HUES48 (cell line): ENCODE data around the gene GSE1.
A peak's percentile ranks its signal among the peaks of the same experiment; 100 is the strongest.

Experiments
- H3K27ac ChIP-seq: one replicate; pipeline ENCODE4 v1.7.0; 2013; ENCODE audit warnings: low read depth, low read length, inconsistent platforms
- H3K27me3 ChIP-seq: 2 replicates; pipeline ENCODE4 v1.6.1; 2013; ENCODE audit warnings: mild to moderate bottlenecking, low read length; ENCODE audit not compliant: control insufficient read depth, insufficient read depth
- H3K36me3 ChIP-seq: 2 replicates; pipeline ENCODE4 v1.6.1; 2013; ENCODE audit warnings: low read length; ENCODE audit not compliant: control insufficient read depth, insufficient read depth
- H3K4me1 ChIP-seq: 2 replicates; pipeline ENCODE4 v1.6.1; 2013; ENCODE audit warnings: mild to moderate bottlenecking, low read length; ENCODE audit not compliant: control insufficient read depth, insufficient read depth
- H3K4me3 ChIP-seq: 2 replicates; pipeline ENCODE4 v1.5.1; 2013; ENCODE audit warnings: mild to moderate bottlenecking, low read depth, low read length
- H3K9ac ChIP-seq: 2 replicates; pipeline ENCODE4 v1.6.1; 2013; ENCODE audit warnings: mild to moderate bottlenecking, low read depth, low read length, moderate library complexity
- H3K9me3 ChIP-seq: 2 replicates; pipeline ENCODE4 v1.6.1; 2013; ENCODE audit warnings: low read length; ENCODE audit not compliant: control insufficient read depth, insufficient read depth

Gene GSE1

DNA sequence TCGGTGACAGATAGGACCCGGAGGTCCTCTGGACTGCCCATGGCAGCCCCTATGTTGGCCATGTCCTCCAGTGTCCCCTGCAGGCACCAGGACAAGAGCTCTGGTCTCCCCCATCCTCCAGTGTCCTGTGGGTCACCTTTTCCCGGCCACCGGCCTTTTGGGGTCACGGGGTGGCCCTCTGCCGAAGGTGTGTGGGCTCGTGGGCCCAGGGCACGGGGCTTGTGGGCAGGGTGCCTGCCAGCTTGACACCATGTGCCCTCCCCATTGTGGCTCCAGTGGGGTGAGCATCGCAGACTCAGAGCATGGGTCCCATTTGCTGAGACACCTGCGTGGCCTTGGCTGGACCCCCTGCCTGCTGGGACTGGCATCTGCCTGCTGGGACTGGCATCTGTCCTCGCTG, 18.1 kb downstream of the GSE1 start:
- Histone ChIP-seq H3K4me3 (no peak overlapping the region), H3K9me3 (no peaks in the 10 kb centered on the region), H3K36me3 (peaks cover 42% of the 10 kb centered on the region), H3K27ac (no peak overlapping the region), H3K9ac (no peak overlapping the region), H3K27me3 (no peaks in the 10 kb centered on the region), H3K4me1 (peaks cover 5% of the 10 kb centered on the region)

- Histone ChIP-seq H3K36me3 (peaks cover 45% of the 10 kb centered on the region), H3K27ac (no peak overlapping the region), H3K27me3 (no peaks in the 10 kb centered on the region), H3K4me1 (no peaks in the 10 kb centered on the region; the same call in 1 of the 2 replicates), H3K4me3 (no peak overlapping the region), H3K9ac (no peak overlapping the region), H3K9me3 (no peaks in the 10 kb centered on the region)
Observed at GRCh38 chr16:85631802-85632393, 18.8 kb downstream of the GSE1 start.

- H3K9ac ChIP-seq: no peak overlapping the region
Observed at GRCh38 chr16:85632709-85633437, 19.8 kb downstream of the GSE1 start.

DNA sequence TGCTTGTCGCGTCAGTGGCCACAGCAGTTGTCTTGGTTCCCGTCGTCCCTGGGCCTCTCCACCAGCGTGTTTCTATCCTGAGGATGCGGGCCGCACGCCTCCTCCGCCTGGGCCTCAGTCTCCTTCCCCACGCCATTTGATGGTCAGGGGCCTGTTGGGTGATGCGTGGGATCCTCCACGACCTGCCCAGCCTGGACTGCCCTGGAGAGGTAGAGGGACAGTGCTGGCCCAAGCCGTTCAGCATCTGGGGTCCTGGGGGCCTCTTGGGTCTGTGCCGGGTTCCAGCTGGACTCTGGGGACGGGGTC, 20.3 kb downstream of the GSE1 start:
- Histone ChIP-seq H3K27ac (no peak overlapping the region), H3K4me3 (no peak overlapping the region), H3K4me1 (no peaks in the 10 kb centered on the region; the same call in 1 of the 2 replicates), H3K9ac (no peak overlapping the region), H3K27me3 (no peaks in the 10 kb centered on the region), H3K36me3 (peaks cover 50% of the 10 kb centered on the region), H3K9me3 (no peaks in the 10 kb centered on the region)

More at GRCh38 chr16:85632709-85633437, 19.8 kb downstream of the GSE1 start:
- no peak overlapping the region for H3K27ac ChIP-seq
- H3K9me3 ChIP-seq: no peaks in the 10 kb centered on the region
- no peak overlapping the region for H3K4me3 ChIP-seq
- no peaks in the 10 kb centered on the region for H3K27me3 ChIP-seq
- H3K36me3 ChIP-seq: peaks cover 46% of the 10 kb centered on the region
- H3K4me1 ChIP-seq: no peaks in the 10 kb centered on the region; the same call in 1 of the 2 replicates

DNA sequence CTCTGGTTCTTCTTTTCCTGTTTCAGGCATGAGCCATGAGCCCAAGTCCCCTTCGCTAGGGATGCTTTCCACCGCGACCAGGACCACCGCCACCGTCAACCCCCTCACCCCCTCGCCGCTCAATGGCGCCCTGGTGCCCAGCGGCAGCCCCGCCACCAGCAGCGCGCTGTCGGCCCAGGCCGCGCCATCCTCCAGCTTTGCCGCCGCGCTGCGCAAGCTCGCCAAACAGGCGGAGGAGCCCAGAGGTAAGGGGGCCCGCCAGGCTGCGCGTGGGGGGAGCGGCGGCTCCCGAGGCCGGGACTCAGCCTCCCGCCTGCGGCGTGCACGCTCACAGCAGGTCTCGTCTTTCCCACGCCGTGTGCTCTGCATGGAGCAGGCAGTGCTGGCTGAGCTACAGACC, 20.8 kb downstream of the GSE1 start:
- no peak overlapping the region for H3K27ac ChIP-seq
- no peaks in the 10 kb centered on the region for H3K9me3 ChIP-seq
- peaks cover 45% of the 10 kb centered on the region for H3K36me3 ChIP-seq
- H3K9ac ChIP-seq: no peak overlapping the region
- H3K4me1 ChIP-seq: no peaks in the 10 kb centered on the region; the same call in 1 of the 2 replicates
- H3K4me3 ChIP-seq: no peak overlapping the region
- no peaks in the 10 kb centered on the region for H3K27me3 ChIP-seq

DNA sequence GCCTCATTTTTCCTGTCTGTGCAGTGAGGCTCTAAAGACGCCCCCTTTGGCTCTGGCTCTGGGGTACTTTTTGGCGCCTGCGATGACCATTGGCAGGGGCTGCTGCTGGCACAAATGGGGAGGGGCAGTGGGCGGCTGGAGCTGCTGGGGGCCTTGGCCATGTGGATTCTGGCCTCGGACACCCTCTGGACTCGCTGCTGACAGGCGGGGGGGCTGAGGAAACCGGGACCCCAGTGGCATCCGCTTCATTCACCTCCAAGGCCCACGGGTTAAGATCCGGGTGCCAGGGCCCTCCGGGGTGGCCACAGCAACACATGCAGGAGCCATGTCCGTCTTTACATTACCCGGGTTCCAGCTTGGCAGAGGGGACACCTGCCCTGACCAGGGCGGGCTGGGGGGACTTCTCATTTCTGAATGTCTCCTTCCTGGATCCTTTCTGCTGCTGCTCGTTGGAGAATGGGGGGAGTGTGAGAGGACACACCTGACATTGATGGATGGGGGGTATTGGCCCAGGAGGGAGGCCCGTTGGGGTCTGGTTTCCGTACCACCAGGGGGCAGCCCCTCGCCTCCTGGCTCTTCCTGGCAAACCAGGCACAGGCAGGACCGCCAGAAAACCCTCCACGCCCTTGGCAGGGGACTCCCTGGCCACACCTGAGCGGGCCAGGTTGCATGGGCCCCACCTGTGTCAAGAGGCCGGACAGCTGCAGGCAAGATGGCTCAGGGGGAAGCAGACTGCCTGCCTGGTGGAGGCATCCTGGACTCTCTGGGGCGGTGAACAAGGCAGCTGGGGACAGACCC, 21.8 kb downstream of the GSE1 start:
- Histone ChIP-seq H3K9ac (no peak overlapping the region), H3K27me3 (no peaks in the 10 kb centered on the region), H3K27ac (no peak overlapping the region), H3K36me3 (peaks cover 36% of the 10 kb centered on the region), H3K9me3 (no peaks in the 10 kb centered on the region), H3K4me1 (no peaks in the 10 kb centered on the region; the same call in 1 of the 2 replicates), H3K4me3 (no peak overlapping the region)

DNA sequence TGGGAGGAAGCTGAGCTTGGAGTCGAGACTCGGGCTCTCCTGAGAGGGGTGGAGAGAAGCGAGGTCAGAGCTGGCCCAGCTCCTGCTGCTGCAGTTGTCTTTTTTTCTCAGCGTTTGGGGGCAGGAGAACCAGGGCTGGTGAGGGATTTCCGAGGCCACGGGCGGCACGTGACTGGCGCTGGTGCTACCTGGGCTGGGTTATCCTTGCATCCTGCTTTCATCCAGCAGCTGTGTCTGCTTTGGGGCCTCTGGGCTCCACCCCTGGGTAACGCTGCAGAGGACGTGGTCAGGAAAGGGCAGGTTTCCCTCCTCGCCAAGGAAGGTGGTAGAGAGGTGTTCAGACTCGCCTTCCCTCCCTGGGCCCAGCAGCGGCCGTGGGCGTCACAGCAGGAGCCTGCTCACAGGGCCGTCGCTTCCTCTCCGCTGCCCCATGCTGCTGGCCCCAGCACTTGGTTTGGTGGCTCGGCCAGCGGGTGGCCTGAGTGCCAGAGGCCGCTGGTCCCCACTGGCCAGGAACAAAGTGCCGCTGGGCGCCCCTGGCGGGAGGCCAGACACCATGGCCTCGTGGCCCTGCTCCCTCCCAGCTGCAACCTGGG, 22.5 kb downstream of the GSE1 start:
- H3K9ac ChIP-seq: no peak overlapping the region
- no peak overlapping the region for H3K4me3 ChIP-seq
- no peaks in the 10 kb centered on the region for H3K9me3 ChIP-seq
- peaks cover 37% of the 10 kb centered on the region for H3K36me3 ChIP-seq
- H3K27me3 ChIP-seq: no peaks in the 10 kb centered on the region
- H3K27ac ChIP-seq: no peak overlapping the region
- H3K4me1 ChIP-seq: no peaks in the 10 kb centered on the region; the same call in 1 of the 2 replicates

- H3K27me3 ChIP-seq: no peaks in the 10 kb centered on the region
- no peak overlapping the region for H3K27ac ChIP-seq
- H3K4me1 ChIP-seq: no peaks in the 10 kb centered on the region; the same call in 1 of the 2 replicates
- peaks cover 41% of the 10 kb centered on the region for H3K36me3 ChIP-seq
- no peak overlapping the region for H3K9ac ChIP-seq
- no peaks in the 10 kb centered on the region for H3K9me3 ChIP-seq
- no peak overlapping the region for H3K4me3 ChIP-seq
Observed at GRCh38 chr16:85636234-85636812, 23.2 kb downstream of the GSE1 start.

DNA sequence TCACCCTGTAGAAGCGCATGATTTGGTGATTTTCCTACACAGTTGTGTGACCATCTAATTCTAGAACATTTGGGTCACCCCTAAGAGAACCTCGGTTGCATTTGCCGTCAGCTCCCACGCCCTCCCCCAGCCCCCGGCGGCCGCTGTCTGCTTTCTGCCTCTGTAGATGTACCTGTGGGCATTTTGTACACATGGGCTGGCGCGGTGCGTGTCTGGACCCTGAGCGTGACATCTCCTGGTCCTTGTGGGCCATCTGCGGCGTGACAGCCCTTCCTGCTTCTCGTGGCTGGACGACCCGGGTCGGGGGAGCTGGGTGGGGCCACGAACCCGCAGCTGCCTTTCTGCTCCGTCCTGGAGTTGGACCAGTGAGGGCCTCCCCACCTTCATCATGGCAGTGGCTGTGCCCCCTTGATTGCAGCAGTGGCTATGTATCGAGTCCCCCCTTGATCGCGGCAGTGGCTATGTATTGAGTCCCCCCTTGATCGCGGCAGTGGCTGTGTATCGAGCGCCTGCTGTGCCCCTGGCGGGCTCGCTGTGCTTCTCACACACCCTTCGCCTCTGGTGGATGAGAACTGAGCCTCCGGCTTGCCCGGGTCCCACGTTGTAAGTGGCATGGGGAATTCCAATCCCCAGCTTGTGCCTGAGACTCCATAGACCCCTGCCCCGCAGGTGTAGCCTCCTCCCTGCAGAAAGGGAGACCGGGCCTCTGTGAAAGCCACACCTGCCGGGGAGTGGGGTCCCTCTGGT, 24.1 kb downstream of the GSE1 start:
- Histone ChIP-seq H3K9me3 (no peaks in the 10 kb centered on the region), H3K27me3 (no peaks in the 10 kb centered on the region), H3K4me3 (no peak overlapping the region), H3K9ac (0 out of 2 replicates have a peak overlapping the region, but pooled peaks have one; percentile 18), H3K27ac (no peak overlapping the region), H3K36me3 (peaks cover 41% of the 10 kb centered on the region), H3K4me1 (no peaks in the 10 kb centered on the region; the same call in 1 of the 2 replicates)
